ENCODE measurements around the gene FAM174C. TPM values are rescaled to one million over a fixed set of nuclear protein-coding genes. Genes with fewer than 3 reads are reported as not detected.

The FAM174C gene
- total and polyA plus RNA-seq, 2 of the 8 experiments (the other 6 are each of a cell fraction or from before 2014, with no cell fraction given) = 44.5 to 125 TPM

- Histone ChIP-seq H2AFZ (ENCODE audit: low read length) (no peak overlapping the region), H3K27me3 (replicated peaks in 1 of 4; ENCODE audit: control insufficient read depth in 3 of 4, extremely low read depth in 1 of 4, insufficient read depth in 3 of 4, low read length in 3 of 4) (peaks cover 0 to 10% (median 6%) of the 10 kb centered on the region in 4 experiments; a peak in 5 of 7 replicates), H3K27ac (ENCODE audit: low read depth, low read length) (no peak overlapping the region), H4K8ac (ENCODE audit: extremely low read depth, insufficient read depth, low read length) (no peak overlapping the region; the same call in none of the 2 replicates), H3K23me2 (ENCODE audit: low read depth, low read length) (peaks cover 7% of the 10 kb centered on the region; the same call in 1 of the 2 replicates), H3K4ac (replicated peaks; ENCODE audit: insufficient read length, low read depth, low read length) (no peak overlapping the region), H3K79me2 (ENCODE audit: control insufficient read depth in 1 of 2, insufficient read depth in 2 of 2, low read length in 2 of 2) (peaks cover 0 to 6% of the 10 kb centered on the region in 2 experiments; a peak in 1 of 4 replicates), H3K4me2 (ENCODE audit: insufficient read depth in 1 of 2, low read depth in 2 of 2, low read length in 2 of 2) (no peak overlapping the region), H2AK5ac (ENCODE audit: low read depth, low read length) (no peak overlapping the region), H2BK12ac (ENCODE audit: low read depth, low read length) (no peak overlapping the region), H4K20me1 (replicated peaks in 1 of 2; ENCODE audit: control insufficient read depth in 1 of 2, insufficient read depth in 2 of 2, low read length in 2 of 2) (peaks cover 0 to 10% of the 10 kb centered on the region in 2 experiments), H3K23ac (ENCODE audit: insufficient read length) (no peak overlapping the region), H3K36me3 (ENCODE audit: control insufficient read depth in 2 of 4, insufficient read depth in 4 of 4, low read length in 3 of 4) (peaks cover 0 to 6% (median under 1%) of the 10 kb centered on the region in 4 experiments; a peak in 2 of 8 replicates), H3K4me3 (ENCODE audit: extremely low read depth in 1 of 4, insufficient read depth in 2 of 4, low read depth in 3 of 4, low read length in 4 of 4) (no peak overlapping the region), H2BK5ac (ENCODE audit: low read depth, low read length) (no peak overlapping the region), H2BK20ac (ENCODE audit: low read length) (no peak overlapping the region), H3K4me1 (replicated peaks in 1 of 4; ENCODE audit: control insufficient read depth in 3 of 4, insufficient read depth in 4 of 4, low read length in 3 of 4) (peaks cover 0 to 15% (median 8%) of the 10 kb centered on the region in 4 experiments; a peak in 5 of 7 replicates), H4K5ac (ENCODE audit: insufficient read length, low read depth, low read length) (no peak overlapping the region), H3K79me1 (ENCODE audit: low read depth, low read length) (peaks cover 5% of the 10 kb centered on the region; the same call in 1 of the 2 replicates), H3K18ac (ENCODE audit: extremely low read depth, low read length) (no peak overlapping the region), H4K91ac (replicated peaks; ENCODE audit: insufficient read length, low read length) (peak overlapping the region; percentile 10), H2BK120ac (replicated peaks; ENCODE audit: low read depth, low read length) (no peak overlapping the region), H3K9me3 (ENCODE audit: insufficient read depth in 2 of 2, low read depth in 1 of 2, low read length in 1 of 2) (no peaks in the 10 kb centered on the region), H2BK15ac (ENCODE audit: low read length) (no peak overlapping the region), H3K56ac (replicated peaks; ENCODE audit: insufficient read length, low read depth, low read length) (no peak overlapping the region), H3K9ac (replicated peaks in 1 of 4; ENCODE audit: extremely low read depth in 1 of 4, low read depth in 3 of 4, low read length in 3 of 4) (no peak overlapping the region), H3K14ac (ENCODE audit: insufficient read length) (no peak overlapping the region)
- WGBS, 2 experiments (ENCODE audit: extremely low coverage in 1 of 2, insufficient coverage in 1 of 2, insufficient read length in 1 of 2, insufficient replicate concordance in 2 of 2, low coverage in 1 of 2, low lambda C conversion rate in 2 of 2, missing lambda C conversion rate in 1 of 2) = 49% methylated on average over 9 of the region's 10 CpGs; no CpG with 5 or more reads in 1 of the 2 experiments
- FAIRE-seq (peak; percentile 28), DNase-seq (ENCODE audit: low read depth in 1 of 2, low spot score in 2 of 2) (peak in 1 of 2 experiments; percentile 94)
- POLR2A ChIA-PET (ENCODE audit: partially characterized antibody) = interaction anchor here (0.6 to 11.4 kb wide), 7 partner anchors 9 to 315 kb away, joined by 3 to 331 read pairs (median 4); partner anchors contain the start of gene CIRBP
- CTCF ChIA-PET (ENCODE audit: partially characterized antibody) = interaction anchor here (0.6 to 4.0 kb wide), 32 partner anchors 11 to 515 kb away, joined by 3 to 14 read pairs (median 4); partner anchors contain the start of gene CIRBP
- TF ChIP-seq EP300 (IDR thresholded peaks at IDR 0.05; ENCODE audit: borderline replicate concordance in 1 of 2, low read depth in 2 of 2, low read length in 2 of 2) = no peak
- TF ChIP-seq POLR2A (IDR thresholded peaks at IDR 0.05; ENCODE audit: control extremely low read depth in 1 of 2, low read depth in 2 of 2, low read length in 2 of 2) = peak in 1 of 2 experiments; percentile 23; a peak in 1 of 3 replicates
- TF ChIP-seq TBP (IDR thresholded peaks at IDR 0.05; ENCODE audit: low read depth, low read length) = no peak
- no peak for TF ChIP-seq SUZ12 (IDR thresholded peaks at IDR 0.05; ENCODE audit: low read length)
- peak; percentile 94 to 95 for TF ChIP-seq RAD21 (IDR thresholded peaks at IDR 0.05 in 1 of 2, conservative IDR thresholded peaks at IDR 0.05 in 1 of 2; ENCODE audit: low read depth in 2 of 2, low read length in 2 of 2)
- no peak for TF ChIP-seq CEBPB (IDR thresholded peaks at IDR 0.05; ENCODE audit: low read depth, low read length)
- TF ChIP-seq GABPA (IDR thresholded peaks at IDR 0.05; ENCODE audit: borderline replicate concordance, insufficient read depth, low read length) = peak; percentile 76; the same call in 1 of the 2 replicates
- no peak for TF ChIP-seq SP1 (IDR thresholded peaks at IDR 0.05; ENCODE audit: low read depth, low read length)
- TF ChIP-seq CTCF (IDR thresholded peaks at IDR 0.05; ENCODE audit: control extremely low read depth in 1 of 3, insufficient read depth in 1 of 3, low read depth in 1 of 3, low read length in 3 of 3) = peak; percentile 91 to 99 (median 98)
Measured at GRCh38 chr19:1279782-1280341, 4.5 kb downstream of the FAM174C start.

Measured in H1 (cell line).